NT2/D1 (cell line): ENCODE measurements around the gene BRD9.

Experiments
- SUZ12 ChIP-seq: IDR thresholded peaks from 2 replicates; pipeline ENCODE4 v1.6.1; 2011; ENCODE audit not compliant: insufficient read length, insufficient read depth; ENCODE audit errors: extremely low read depth
- YY1 ChIP-seq: IDR thresholded peaks from 2 replicates; pipeline ENCODE4 v1.6.1; 2011; ENCODE audit not compliant: insufficient read length, insufficient read depth
- ZNF274 ChIP-seq: IDR thresholded peaks from 2 replicates; pipeline ENCODE4 v1.6.1; 2011; ENCODE audit warnings: mild to moderate bottlenecking, low read depth, low read length

- TF ChIP-seq YY1 (no peak), ZNF274 (no peak), SUZ12 (no peak)
These were observed 20.9 kb downstream of the BRD9 start for GRCh38 chr5:871596-872298.
